SW 1271 (cell line): ENCODE data around the gene SLC9C1.
A peak's percentile ranks its signal among the peaks of the same experiment; 100 is the strongest.

ENCODE experiments used
- DNase-seq, 2 experiments: peaks; one replicate each; lab custom pipeline; 2025; lab: John Stamatoyannopoulos, UW

The SLC9C1 gene

GRCh38 chr3:112111785-112112402 lies 182.1 kb downstream of the SLC9C1 start:
- peak in 1 of 2 experiments; percentile 42 for DNase-seq

GRCh38 chr3:112109322-112109721 lies 184.7 kb downstream of the SLC9C1 start:
- no peak for DNase-seq

DNA sequence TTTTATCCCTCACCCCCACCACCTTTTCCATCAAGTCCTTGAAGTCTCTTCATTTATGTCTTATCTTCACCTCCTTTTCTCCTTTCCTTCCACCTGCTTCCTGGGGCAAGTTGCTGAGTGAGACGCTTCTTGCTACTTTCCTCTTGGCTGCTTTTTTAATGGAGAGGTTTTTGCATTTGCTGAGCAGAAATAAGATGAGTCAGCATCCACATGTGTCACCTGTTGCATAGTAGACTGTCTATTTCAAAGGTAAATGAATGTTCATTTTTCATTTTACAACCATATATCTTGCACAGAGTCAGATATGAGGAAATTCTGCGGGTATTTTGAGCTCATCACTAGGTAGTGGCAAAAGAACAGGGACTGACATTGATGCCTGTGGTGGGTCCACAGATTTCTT lies 189.2 kb downstream of the SLC9C1 start:
- DNase-seq: no peak

- DNase-seq: no peak
Measured at GRCh38 chr3:112101916-112102315, 192.1 kb downstream of the SLC9C1 start.

- DNase-seq: peak; percentile 90 to 94
Measured at GRCh38 chr3:112097378-112097777, 196.6 kb downstream of the SLC9C1 start.

DNA sequence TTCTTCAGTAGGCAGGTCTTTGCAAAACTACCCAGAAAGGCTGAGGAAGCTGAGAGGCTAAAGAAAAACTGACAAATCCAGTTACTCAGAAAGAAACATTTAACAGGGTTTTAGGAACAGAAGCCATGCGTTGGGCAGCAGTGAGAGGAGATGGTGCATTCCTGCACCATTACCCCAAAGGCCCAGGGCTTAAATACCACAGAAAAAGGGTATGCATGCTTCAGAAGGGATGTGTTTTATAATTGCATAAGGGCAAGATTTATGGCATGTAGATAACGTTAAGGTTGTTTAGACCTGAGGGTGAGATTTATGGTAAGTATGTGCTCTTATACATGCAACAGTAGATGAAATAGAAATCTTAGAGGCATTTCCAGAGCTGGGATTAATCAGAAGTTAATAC lies 197.8 kb downstream of the SLC9C1 start:
- no peak for DNase-seq

GRCh38 chr3:112095731-112096130 lies 198.3 kb downstream of the SLC9C1 start:
- DNase-seq: no peak

GRCh38 chr3:112093180-112093522 lies 200.9 kb downstream of the SLC9C1 start:
- DNase-seq: no peak

DNA sequence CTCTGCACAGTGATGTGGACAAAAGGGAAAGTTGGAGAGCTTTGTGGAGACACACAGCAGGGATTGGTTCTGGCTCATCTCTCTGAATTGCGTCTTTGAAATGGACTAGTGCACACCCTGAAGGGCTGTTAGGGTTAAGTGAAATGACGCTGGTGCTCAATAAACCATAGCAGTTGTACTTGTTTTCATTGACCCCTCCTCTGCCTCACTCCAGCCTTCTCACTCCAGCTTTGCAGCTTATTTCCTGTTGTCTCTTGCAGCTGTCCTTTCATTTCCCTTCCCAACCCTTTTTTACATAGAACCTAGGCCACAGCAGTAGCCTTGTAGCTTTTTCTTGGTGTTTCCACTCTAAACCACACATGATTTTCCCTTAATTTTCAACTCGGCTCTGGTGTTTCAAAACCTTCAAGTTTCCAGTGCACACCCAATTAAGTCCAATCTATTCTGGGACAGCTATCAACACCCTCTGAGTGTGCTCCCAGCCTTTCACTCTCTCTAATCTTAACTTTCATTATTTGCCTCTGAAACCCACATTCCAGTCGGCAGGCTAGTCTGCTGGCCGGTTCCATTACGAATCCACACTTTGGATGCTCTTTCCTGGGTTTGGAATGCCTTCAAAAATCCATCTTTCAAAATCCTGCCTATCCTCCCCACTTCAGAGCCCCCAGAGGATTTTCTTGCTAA lies 201.4 kb downstream of the SLC9C1 start:
- DNase-seq: no peak

DNA sequence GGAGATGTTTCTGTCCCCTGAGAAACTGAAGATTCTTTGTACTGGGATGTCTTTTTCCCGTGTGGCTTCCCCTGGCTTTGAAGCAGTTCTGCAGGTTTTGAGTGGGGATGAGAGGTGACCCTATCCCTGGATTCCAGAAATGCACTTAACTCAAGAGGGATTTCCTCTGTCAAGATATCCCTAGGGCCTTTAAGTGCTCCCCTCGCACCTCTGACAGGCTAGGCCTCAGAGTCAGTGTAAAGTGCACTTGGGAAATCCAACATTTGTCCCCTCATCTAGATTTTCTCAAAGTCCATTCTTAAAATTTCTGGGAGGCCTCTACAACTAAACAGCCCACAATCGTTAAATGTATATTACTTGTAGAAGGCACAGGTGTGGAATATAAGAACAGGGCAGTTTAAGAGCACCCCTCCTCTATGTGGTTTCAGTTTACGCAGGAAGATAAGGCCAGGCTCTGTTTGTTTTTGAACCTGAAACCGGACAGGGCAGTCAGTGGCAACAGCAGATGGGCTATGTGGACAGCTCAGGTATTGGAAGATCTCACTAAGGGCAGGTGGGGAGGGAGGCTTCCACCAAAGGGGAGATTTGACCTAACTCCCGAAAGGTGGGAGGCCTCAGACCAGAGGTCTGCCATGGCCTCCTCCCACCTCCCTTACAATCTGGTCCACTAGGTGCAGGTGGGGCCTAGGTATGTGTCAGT lies 203.0 kb downstream of the SLC9C1 start:
- no peak for DNase-seq
